ENCODE measurements around the gene CLEC18C.
"Not testable (repeated sequence)": the region's sequence is repeated elsewhere in the genome, so short reads cannot be mapped to it uniquely, and the experiment has no call there.

DNA sequence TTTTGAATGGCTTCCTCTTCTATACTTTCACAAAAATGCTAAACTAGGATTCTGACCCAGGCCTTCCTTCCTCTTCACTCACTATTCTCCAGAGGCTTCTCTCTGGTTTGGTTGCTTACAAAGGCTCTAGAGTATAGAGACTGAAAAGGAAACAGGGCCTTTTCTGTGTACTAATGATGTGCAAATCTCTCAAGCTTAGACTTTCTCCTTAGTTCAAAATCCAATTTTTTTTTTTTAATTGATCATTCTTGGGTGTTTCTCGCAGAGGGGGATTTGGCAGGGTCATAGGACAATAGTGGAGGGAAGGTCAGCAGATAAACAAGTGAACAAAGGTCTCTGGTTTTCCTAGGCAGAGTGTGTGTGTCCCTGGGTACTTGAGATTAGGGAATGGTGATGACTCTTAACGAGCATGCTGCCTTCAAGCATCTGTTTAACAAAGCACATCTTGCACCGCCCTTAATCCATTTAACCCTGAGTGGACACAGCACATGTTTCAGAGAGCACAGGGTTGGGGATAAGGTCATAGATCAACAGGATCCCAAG lies 50.5 kb downstream of the CLEC18C start:
- TF ChIP-seq, protein P1, sequence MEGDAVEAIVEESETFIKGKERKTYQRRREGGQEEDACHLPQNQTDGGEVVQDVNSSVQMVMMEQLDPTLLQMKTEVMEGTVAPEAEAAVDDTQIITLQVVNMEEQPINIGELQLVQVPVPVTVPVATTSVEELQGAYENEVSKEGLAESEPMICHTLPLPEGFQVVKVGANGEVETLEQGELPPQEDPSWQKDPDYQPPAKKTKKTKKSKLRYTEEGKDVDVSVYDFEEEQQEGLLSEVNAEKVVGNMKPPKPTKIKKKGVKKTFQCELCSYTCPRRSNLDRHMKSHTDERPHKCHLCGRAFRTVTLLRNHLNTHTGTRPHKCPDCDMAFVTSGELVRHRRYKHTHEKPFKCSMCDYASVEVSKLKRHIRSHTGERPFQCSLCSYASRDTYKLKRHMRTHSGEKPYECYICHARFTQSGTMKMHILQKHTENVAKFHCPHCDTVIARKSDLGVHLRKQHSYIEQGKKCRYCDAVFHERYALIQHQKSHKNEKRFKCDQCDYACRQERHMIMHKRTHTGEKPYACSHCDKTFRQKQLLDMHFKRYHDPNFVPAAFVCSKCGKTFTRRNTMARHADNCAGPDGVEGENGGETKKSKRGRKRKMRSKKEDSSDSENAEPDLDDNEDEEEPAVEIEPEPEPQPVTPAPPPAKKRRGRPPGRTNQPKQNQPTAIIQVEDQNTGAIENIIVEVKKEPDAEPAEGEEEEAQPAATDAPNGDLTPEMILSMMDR (IDR thresholded peaks at IDR 0.05), result not testable (repeated sequence)
- TF ChIP-seq ZFX (IDR thresholded peaks at IDR 0.05; ENCODE audit: borderline replicate concordance), result not testable (repeated sequence)
